Left ventricle myocardium superior (tissue), 1 donor: ENCODE measurements around the gene CACNA1G. TPM values are rescaled to one million over a fixed set of nuclear protein-coding genes. Genes with fewer than 3 reads are reported as not detected.

Experiments used
- ATAC-seq: fragments of 200-7000 bp; cut with Tn5 transposase; one replicate; pipeline ENCODE4 v1.9.1; 2020; ENCODE audit warnings: mild to moderate bottlenecking, moderate library complexity
- DNase-seq: peaks from one replicate; pipeline ENCODE4 v3.0.0-alpha.2; 2020
- intact Hi-C: fragments of 100-400 bp; cut with micrococcal nuclease; formaldehyde crosslinking; loops from one replicate; pipeline ENCODE4 v1.11.0; 2022
- total RNA-seq: library from RNA; stranded (reverse); fragmentation: NEBNext Ultra II Directional; extraction: Animal tissue kit (Norgen Biotek cat#: 25700); gene quantifications from one replicate; pipeline ENCODE4 v1.2.1, GENCODE V29; 2021
- donor health status: DM: no; HTN: yes; CAD: no; lungs with severe emphysema.

The CACNA1G gene
- total RNA-seq, 1 donor from 2014 or later, result 0.25 TPM

DNA sequence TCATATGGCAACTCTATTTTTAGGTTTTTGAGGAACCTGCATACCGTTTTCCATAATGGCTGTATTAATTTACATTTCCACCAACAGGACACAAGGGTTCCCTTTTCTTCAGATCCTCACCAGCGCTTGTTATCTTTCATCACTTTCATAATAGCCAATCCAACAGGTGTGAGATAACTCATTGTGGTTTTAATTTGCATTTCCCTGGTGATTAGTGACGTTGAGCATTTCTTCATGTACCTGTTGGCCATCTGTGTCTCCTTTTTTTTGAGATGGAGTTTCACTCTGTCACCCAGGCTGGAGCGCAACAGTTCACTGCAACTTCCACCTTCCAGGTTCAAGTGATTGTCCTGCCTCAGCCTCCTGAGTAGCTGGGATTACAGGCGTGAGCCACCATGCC lies 38.0 kb downstream of the CACNA1G start:
- ATAC-seq, result no peak

DNA sequence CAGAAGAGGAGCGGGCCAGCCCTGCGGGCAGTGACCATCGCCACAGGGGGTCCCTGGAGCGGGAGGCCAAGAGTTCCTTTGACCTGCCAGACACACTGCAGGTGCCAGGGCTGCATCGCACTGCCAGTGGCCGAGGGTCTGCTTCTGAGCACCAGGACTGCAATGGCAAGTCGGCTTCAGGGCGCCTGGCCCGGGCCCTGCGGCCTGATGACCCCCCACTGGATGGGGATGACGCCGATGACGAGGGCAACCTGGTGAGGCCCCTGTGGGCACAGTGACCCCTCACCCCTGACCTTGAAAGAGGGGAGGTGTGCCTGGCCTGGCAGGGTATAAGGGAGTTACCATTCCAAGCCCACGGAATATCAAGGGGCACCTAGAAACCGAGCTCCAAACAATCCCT lies 39.1 kb downstream of the CACNA1G start:
- DNase-seq (no peak), ATAC-seq (no peak)
- intact Hi-C loops, result no loop called here

More for the DNA sequence above, 38.0 kb downstream of the CACNA1G start:
- intact Hi-C loops, result no loop called here
- no peak for DNase-seq

DNA sequence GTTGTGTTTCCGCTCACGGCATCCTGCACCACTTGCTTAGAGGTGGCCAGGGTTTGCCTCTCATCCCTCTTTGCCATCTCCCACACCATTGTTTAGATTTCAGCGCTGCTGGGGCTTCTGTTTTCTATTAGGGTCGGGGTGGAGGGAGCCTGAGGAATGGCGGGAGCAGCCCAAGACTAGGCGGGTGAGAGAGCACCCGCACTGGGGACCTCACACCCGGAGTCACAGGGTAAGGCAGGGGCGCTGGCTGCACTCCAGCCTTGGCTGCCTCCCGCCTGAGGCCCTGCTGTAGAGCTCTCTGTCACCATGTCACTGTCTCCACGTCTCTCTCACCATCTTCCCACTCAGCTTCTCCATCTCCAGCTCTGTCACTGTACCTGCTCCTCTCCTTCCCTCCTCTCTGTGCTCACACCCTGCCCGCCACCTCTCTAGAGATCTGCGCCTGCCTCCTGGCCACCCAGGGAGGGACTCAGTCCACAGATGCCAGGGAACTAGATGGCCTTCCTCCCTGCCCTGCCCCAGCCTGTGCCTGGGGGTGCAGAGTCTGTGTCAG lies 41.4 kb downstream of the CACNA1G start:
- intact Hi-C loops, result no loop called here
- DNase-seq (no peak), ATAC-seq (peak; percentile 16)

DNA sequence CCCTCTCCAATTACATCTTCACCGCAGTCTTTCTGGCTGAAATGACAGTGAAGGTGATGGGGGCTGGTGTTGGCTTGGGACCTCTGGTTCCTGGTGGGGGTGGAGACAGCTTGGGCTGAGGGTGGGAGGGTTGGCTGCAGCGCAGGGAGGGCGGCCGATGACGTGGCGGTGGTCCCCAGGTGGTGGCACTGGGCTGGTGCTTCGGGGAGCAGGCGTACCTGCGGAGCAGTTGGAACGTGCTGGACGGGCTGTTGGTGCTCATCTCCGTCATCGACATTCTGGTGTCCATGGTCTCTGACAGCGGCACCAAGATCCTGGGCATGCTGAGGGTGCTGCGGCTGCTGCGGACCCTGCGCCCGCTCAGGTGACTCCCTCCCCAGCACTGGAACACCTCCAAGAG lies 42.3 kb downstream of the CACNA1G start:
- intact Hi-C loops, result no loop called here
- DNase-seq (no peak), ATAC-seq (no peak)

DNA sequence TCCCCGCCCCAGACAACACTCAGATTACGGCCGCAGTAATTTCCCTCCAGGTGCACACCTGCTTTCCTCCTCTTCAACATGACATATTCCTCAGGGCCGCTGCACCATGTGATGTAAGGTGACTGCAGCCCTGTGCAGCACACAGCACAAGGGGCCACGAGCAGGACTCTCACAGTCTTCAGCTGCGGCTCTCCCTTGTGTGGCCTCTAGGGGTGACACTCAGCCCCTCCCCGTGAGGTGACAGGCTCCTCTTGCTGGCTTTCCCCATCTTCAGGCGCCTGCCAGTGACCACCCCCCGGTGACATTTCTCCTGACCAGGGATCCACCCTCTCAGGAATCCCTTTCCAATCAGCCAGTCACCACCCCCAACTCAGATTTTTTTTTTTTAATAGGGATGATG lies 42.8 kb downstream of the CACNA1G start:
- intact Hi-C loops, result no loop called here
- ATAC-seq, result no peak
- no peak for DNase-seq

DNA sequence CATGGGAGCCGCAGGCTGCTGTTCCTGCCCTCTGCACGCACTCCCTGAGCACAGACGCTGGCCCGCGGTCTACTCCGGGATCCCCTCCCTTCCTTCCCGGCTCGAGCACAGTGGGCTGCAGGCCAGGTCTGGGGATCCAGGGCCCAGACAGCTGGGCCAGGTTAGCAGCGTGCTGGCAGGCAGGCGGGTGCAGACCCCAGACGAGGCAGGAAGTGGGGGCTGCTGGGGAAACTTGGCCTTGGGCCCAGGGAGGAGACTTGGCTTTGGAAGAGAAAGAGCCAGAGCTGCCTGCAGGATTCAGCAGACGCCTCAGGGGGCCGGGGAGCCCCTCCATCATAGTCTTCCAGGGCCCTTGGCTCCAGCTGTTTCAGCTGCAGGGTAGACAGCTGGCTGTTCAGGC lies 44.0 kb downstream of the CACNA1G start:
- DNase-seq (peak; percentile 87), ATAC-seq (peak; percentile 92)
- intact Hi-C loops, result no loop called here

DNA sequence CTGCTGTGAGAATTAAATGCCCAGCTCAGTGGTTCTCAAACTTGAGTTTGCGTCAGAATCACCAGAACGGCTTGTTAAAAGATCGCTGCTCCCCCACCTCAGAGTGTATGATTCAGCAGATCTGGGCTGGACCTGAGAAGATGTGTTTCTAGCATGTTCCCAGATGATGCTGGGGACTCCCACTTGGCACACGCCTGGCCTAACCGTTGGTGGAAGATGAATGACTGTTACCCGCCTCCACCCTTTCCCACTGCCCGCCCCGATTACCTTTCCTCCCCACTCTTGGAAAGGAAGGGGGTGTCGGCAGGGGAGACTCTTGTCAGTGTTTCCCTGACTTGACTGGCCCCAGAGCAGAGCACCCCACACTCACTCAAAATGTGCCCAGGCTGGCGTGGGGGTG lies 44.9 kb downstream of the CACNA1G start:
- intact Hi-C loops, result no loop called here
- DNase-seq (no peak), ATAC-seq (no peak)

DNA sequence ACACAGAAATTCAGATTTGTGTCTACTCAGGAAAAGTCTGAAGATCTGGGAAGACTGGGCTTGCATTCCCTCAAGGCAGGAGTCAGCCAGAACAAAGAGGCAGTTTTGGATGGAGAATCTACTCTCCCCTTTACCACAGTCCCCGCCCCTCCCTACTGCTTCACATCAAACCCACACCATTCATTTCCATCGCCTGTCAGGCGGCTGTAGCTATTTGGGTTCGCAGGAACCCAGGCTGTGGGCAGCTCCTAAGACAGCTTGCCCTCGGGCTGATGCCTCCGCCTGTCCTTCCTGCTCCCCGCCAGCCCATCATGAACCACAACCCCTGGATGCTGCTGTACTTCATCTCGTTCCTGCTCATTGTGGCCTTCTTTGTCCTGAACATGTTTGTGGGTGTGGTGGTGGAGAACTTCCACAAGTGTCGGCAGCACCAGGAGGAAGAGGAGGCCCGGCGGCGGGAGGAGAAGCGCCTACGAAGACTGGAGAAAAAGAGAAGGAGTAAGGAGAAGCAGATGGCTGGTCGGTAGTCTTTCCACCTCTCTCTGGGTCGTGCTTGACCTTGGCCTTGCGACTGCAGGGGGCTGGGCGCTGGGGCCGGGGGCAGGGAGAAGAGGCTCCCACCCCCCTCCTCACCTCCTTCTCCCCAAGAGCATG lies 47.1 kb downstream of the CACNA1G start:
- intact Hi-C loops, result no loop called here

DNA sequence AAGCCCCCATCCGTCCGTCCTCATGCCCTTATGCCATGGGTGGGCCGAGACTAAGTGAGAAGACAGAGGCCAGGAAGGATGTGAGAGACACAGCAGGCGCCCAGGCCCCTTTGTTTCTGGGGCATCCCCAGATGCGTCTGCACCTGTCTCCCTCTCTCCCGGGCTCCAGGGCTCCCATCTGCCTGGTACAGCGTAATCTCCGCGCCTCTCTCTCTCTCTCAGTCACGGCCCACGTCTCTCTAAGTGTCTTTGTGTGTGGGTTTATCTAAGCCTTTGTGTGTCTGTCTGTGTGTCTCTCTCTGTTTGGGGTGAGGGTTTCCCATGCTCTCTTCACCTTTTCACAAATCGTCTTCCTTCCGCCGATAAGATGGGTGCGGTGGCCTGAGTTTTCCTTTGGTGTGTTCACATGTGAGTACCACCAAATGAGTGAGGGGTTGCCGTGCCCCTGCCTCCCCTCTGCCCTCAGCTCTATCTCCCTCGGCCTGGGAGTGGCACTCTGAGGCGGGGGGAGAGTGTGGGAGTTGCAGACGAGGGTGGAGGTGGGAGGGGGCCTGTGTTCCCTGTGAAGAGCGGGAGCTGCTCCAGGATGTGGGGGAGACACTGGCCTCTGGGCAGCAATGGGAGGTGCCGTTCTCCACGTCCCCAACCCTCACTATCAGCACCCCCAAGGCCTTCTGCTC lies 48.3 kb downstream of the CACNA1G start:
- intact Hi-C loops, result no loop called here
- DNase-seq (no peak), ATAC-seq (no peak)

More for the DNA sequence above, 47.1 kb downstream of the CACNA1G start:
- ATAC-seq (no peak), DNase-seq (no peak)

DNA sequence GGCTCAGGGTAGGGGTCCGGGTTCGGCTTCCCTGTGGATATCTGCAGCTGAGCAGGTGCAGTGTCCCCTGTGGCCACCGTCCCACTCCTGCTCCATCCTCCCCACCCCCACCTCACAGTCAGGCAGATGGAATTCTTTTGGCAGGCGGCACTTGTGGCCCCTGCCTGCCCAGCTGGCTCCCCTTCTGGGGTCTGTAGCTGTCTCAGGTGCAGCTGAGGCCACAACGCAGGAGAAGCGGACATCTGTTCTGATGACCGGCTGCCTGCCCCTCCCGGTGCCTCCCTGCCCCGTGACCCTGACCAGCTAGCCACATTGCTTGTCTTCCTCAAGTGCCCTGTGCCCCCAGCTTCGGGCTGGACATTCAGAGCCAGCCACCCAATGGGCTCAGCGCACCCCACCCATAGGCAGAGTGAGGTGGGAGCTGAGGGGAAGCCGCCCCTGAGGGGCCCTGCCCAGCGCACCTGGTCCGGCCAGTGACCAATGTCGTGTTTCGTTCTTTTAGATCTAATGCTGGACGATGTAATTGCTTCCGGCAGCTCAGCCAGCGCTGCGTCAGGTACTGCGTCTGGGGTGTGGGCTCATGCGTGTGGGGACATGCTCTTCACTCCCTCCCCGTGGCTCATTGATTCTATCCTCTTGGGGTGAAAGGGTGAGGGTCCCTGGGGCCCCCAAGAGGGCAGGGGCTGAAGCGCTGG lies 49.0 kb downstream of the CACNA1G start:
- ATAC-seq (no peak), DNase-seq (no peak)
- intact Hi-C loops, result no loop called here

DNA sequence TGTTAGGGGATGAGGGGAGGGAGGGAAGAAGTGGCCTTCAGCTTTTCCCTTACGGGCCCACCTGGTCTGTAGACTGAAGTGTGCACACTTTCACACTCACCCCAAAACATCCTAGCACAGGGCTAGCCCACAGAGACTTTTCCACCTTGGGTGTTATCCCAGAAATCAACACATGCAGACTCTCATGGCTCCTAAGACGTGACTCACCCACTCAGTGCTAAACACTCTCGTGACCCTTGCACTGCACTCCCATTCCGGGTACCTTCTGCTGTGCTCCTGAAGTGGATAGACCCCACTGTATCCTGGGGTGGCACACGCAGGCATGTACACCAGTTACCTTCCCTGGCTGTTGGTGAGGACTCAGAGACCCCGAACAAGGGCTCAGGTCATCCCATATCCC lies 51.1 kb downstream of the CACNA1G start:
- intact Hi-C loops, result no loop called here
- no peak for DNase-seq
- ATAC-seq, result no peak

DNA sequence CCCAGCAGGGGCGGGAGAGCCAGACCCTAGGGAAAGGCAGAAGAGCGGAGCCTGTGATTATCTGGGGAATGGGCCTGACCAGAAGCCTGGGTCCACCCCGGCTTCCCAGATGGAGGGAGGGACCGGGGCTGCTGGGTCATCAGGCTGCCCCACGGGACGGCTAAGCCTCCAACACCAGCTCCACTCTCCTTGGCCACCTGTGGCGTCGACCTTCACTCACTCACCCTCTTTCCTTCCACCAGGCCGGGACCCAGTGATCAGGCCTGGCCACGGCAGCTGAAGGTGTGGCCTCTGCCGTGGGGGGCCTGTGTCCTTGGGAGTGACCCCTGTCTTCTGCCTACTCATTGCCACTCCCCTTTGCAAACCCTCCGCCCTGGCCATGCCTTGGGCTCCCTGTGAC lies 51.8 kb downstream of the CACNA1G start:
- intact Hi-C loops, result no loop called here
- ATAC-seq (no peak), DNase-seq (no peak)

DNA sequence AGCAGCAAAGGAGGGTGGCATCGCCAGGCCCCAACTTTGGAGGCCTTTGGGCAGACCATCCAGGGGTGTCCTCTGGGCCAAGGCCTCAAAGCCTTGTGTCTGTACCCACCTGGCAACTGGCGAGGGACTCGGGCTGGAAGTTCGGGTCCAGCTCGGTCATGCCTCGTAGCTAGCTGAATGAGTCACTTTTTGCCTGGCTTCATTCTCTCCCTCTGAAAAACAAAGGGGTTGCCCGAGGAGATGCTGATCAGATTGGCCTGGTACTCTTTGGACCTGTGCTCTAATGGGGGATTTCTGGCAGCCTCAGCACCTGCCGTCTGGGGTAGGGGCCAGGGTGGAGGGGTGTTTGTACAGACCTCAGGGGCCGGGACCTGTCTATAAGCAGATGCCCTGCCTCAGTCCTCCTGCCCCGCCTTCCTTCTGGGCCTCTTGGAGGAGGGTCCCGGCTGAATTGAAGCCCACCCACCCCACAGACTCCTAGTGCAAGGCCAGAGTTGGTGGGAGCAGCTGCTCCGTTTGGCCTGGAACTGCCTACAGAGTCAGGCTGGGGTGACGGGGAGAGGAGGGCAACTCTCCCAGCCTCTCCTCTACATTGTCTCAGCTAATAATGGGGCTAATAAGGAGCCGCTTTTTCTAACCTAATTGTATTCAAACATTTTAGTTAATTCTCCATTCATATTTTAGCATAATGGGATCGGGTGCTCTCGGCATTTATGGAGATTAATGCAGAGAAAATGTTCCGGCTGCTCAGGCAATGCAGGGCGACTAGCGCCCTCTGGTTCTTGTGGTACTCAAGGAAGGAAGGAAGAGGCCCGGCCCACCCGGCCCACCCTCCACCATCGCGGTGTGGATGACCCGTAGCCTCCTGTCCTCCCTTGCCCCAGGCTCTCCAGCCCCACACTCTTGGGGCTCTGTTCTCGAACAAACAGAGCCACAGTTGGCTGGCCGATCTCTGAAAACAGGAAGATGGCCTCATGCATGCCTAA lies 52.8 kb downstream of the CACNA1G start:
- peak; percentile 52 for ATAC-seq

DNA sequence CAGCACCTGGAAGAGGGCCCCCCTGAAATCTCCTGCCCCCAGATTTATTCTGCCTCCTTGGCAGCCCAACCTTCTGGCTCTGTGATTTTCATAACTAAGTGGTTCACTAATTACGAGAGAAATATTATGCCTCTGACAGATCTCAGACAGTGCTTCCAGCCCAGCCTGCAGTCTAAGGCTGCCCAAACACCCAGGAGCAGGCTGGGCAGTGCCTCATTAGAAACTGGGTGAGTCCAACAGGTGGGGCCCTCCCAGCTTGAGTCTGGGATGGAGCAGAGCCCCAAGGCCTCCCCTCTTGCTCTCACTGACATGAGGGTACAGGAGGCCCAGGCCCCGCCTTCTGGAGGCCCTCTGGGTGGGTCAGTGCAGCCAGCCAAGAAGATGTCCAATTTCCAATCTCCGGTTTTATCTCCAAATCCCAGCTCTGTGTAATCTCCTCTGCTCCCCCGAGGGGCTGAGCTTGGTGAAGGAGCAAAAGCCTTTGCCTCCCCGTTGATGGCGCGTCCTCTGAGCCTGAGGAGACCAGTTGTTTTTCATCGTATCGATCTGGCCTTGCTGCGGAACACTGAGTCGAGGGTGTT lies 54.0 kb downstream of the CACNA1G start:
- no peak for ATAC-seq
- intact Hi-C loops, result no loop called here

More for the DNA sequence above, 52.8 kb downstream of the CACNA1G start:
- DNase-seq, result no peak
- intact Hi-C loops, result no loop called here

DNA sequence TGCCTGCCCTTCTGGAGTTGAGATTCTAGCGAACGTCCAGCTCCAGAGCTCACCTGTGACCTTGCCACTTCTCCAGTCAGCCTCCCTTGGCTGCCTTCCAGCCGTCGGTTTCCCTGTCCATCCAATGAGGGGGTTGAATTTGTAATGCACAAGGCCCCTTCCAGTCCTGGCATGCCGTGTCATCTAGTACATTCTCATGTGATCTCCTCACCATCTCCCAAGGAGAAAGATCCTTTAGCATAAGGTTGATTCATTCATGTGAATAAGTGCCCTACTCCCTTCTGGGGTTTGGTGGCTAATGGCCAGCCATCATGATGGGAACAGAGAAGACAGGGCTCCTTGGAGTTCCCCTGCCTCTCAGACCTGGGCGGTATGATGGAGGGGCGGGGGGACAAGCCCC lies 55.3 kb downstream of the CACNA1G start:
- ATAC-seq (no peak), DNase-seq (no peak)
- intact Hi-C loops, result no loop called here

More for the DNA sequence above, 54.0 kb downstream of the CACNA1G start:
- DNase-seq, result no peak

DNA sequence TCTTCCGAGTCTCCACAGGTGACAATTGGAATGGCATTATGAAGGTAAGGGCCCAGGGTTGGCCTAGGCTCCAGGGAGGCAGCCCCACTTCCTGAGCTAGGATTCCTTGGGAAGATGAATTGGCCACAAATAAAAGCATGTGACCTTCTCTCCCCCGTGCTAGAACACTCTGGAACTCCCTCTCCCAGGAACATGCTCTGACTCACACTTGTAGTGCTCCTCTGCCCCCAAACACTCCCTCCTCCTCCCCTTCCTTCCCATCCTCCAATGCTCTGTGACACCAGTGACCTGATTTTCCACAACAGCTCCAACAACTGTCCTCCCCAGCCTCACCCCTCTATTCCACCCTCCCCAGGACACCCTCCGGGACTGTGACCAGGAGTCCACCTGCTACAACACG lies 57.8 kb downstream of the CACNA1G start:
- no peak for ATAC-seq
- DNase-seq, result no peak
- intact Hi-C loops, result no loop called here

DNA sequence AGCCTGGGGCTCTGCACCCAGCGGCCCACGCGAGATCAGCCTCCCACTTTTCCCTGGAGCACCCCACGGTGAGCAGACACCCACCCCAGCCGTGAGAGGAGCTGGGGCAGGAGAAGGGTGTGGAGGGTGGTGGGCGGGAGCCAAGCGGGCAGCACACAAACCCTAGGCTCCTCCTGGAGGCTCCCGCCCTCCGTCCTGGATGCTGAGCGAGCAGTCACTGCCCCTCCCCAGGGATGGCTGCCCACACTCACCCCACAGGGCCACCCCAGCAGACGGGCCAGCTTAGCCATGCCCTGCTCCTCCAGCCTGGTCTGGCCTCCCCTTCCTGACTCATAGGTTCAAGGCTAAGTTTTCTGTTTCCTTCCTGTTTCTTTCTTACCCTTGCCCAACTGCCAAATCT lies 58.4 kb downstream of the CACNA1G start:
- DNase-seq, result no peak
- intact Hi-C loops, result no loop called here
- ATAC-seq, result no peak

DNA sequence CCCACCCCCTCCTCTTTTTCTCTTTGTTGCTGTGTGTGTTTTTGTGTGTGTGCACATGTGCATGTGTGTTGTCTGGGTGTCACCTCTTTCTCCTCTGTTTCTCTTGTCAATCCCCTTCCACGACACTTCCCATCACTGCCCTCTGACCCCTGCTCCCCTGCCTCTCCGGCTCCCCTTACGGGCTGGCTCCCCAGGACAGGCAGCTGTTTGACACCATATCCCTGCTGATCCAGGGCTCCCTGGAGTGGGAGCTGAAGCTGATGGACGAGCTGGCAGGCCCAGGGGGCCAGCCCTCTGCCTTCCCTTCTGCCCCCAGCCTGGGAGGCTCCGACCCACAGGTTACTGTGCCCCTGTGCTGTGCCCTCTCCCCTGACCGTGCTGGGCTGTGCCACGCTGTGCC lies 59.0 kb downstream of the CACNA1G start:
- ATAC-seq (no peak), DNase-seq (no peak)
- intact Hi-C loops, result no loop called here

DNA sequence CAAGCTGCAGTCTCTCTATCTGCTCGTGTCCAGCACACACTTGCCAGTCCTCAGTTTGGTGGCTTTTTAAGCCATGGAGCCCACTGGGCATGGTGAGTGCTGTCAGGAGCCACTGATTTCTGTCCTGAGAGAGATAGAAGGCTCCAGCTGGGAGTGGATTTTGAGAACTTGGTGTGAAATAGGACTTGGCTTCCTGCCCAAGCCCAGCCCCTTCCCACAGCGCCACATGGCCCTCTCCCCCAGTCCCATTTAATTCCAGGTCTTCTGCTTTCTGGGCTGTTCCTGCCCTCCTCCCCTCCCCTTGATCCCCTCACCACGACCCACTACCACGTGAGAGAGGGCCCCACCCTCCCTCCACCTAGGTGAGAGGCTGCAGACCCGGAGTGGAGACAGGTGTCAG lies 59.7 kb downstream of the CACNA1G start:
- ATAC-seq (no peak), DNase-seq (no peak)
- intact Hi-C loops, result loop anchor here (10.0 kb wide), 1 partner anchor 135 kb away; no protein-coding TSS in a partner anchor
